Measurements from ENCODE around the gene AP1AR.
"Not testable (repeated sequence)": the region's sequence is repeated elsewhere in the genome, so short reads cannot be mapped to it uniquely, and the experiment has no call there.

The AP1AR gene

DNA sequence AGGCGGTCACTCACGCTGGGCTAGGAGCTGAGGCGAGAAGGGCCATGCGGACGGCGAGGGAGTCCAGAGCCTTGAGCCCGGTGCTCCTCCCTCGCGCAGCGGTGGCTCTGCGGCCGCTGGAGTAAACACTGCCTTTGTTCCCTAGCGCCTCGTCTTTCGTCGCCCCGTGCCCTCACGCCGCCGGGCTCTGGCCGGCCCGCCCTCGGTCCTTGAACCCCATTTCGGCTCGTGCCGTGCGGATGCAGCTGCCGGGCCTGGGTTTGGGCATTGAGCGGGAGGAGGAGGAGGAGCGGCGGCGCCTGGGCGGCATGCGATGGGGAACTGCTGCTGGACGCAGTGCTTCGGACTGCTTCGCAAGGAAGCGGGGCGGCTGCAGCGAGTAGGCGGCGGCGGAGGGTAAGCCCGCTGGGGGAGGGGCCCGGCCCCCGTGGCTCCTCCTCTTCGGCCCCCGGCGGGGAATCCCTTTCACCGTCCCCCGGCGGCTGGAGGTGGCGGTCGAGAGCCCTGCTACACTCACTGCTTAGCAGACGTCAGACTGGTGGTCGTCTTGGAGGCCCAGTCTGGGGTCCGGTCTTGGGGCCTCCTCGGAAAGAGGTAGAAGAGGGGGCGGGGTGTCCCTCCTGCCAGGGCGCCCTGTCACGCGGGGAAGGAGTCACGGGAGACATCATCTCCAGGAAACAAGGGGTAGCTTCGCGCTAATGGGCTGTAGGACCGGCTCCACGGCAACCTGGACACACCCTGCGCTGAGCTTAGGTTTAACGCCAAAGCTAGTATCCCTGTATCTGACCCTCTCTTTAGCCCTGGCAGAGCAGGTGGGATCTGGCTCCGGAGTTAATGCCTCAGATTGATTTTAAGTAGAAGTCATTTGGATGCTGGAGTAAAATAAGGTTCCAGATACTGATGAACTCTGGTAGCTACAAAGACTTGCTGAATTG, at the start of gene AP1AR:
Gene AP1AR, plus strand, starts transcription at position 9 of the 935 bp plus-strand sequence. Its CDS starts 305 bp downstream, at position 314.
- in situ Hi-C loops (cut with MboI; ENCODE audit: low pct_unique_long_range_greater_than_20kb, low sequenced_read_pairs) = no loop called here
- peak; percentile 92 for DNase-seq

GRCh38 chr4:112182604-112183003, 49.0 kb upstream of the AP1AR start:
- no peak for DNase-seq
- in situ Hi-C loops (cut with MboI; ENCODE audit: low pct_unique_long_range_greater_than_20kb, low sequenced_read_pairs) = no loop called here

GRCh38 chr4:112183252-112183651, 48.3 kb upstream of the AP1AR start:
- in situ Hi-C loops (cut with MboI; ENCODE audit: low pct_unique_long_range_greater_than_20kb, low sequenced_read_pairs) = no loop called here
- DNase-seq = peak; percentile 77

GRCh38 chr4:112184438-112184837, 47.1 kb upstream of the AP1AR start:
- in situ Hi-C loops (cut with MboI; ENCODE audit: low pct_unique_long_range_greater_than_20kb, low sequenced_read_pairs) = no loop called here
- DNase-seq = no peak

DNA sequence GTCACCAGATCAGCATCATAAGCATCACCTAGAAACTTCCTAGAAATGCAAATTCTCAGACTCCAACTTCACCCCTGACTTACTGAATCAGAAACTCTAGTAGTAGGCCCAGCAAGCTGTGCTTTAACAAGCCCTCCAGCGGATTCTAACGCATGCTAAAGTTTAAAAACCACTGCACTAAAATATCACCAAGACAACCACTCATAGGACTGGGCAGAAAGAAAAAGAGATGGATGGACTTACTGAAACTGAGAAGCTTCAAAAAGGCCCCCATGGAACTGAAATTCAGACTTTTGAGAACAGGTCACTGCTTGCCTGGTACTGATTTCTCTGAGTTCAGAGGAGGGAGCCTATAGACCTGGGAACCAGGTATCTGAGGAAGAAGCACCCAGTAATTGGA, 46.3 kb upstream of the AP1AR start:
- in situ Hi-C loops (cut with MboI; ENCODE audit: low pct_unique_long_range_greater_than_20kb, low sequenced_read_pairs) = no loop called here
- DNase-seq = no peak

DNA sequence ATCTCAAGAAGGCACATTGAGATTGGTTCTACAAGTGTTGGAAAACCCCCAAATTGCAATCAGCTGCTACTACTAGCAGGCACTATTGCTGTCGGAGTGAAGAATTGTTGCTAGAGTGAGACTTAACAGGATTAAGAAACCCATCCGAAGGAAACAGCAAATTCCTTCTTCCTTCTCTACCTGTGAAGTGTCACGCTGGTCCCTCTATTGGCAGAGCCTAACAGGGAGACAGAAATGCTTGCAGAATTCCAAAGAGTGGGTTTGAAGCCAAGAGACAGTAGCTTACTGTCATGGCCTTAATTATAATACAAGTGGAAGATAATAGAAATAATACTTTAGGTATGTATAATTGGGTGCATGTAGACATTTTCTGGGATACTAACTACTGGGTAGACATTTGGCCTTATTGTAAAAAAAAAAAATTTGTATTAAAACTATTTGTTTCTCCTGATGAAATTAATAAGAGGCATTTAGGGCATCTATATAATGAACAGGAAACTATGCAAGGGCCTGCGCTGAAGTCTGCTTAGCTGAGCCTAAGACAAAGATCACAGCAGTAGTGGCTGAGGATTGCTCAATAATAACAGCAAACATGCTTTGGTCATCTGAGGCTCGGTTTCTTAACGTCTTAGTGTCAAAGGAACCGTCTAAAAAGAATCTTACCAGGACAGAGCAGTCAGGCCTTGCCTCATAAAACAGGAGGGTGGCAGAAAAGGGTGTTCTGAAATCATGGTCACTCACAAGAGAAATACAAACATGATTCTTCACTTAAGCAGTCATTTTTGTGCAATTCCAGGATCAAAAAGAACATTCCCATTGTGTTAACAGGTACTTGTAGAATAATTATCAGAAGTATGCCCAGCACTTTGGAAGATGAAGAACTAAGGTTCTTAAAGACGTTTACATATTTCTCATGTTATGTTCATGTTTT, 45.6 kb upstream of the AP1AR start:
- no peak for DNase-seq
- in situ Hi-C loops (cut with MboI; ENCODE audit: low pct_unique_long_range_greater_than_20kb, low sequenced_read_pairs) = no loop called here

DNA sequence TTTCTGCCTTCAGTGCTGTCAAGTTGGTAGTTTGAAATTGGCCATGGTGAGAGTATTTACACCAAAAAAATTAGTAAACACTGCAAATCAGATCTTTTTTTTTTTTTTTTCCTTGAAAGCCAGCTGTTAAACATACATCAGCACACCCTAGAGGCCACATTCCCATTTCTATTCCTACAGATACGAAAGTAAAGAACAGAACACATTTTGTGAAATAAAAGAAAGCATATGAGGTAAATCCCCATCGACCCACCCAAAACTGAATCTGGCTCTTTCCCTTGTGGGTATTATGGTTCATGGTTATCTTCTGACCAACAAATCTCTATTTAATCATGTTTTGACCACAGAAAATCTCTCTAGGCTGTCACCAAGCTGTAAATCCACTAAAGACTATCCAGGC, 41.8 kb upstream of the AP1AR start:
- DNase-seq = peak; percentile 16
- in situ Hi-C loops (cut with MboI; ENCODE audit: low pct_unique_long_range_greater_than_20kb, low sequenced_read_pairs) = no loop called here

GRCh38 chr4:112190684-112191083, 40.9 kb upstream of the AP1AR start:
- no peak for DNase-seq
- in situ Hi-C loops (cut with MboI; ENCODE audit: low pct_unique_long_range_greater_than_20kb, low sequenced_read_pairs) = no loop called here

DNA sequence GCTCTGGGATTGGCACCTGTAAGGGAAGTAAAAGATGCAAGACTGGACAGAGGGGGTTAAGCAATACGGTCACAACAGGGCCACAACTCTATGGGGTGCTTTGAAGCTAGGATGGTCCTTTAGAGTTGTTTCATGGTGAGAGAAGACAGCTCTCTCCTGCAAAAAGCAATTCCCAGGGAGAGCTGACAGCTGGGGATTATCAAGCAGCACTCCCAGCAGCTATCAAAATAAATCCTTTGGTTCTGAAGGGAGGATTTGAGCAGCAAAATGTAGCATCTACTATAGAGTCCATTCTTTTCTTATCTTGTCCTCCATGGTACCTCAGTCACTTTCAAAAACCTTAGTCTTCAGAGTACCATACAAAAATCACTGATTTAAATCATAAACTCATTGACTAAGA, 35.1 kb upstream of the AP1AR start:
- DNase-seq = no peak
- in situ Hi-C loops (cut with MboI; ENCODE audit: low pct_unique_long_range_greater_than_20kb, low sequenced_read_pairs) = no loop called here

DNA sequence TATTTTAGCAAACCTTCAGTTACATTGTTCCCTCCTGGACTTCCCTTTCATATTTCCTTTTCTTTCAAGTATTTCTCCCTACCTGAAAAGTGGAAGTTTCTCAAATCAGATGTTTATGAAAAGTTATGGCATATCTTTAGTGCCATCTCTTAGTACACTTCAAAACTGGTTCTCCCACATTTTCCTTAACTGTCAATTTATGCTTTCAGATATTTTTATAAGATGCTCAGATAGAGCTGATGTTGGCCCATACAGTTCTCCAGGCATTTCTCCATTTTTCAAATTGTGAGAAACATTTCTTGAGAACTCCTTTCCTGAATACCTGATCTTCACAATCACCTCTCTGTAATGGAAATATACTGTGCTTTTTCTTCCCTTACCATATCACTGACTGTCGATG, 32.5 kb upstream of the AP1AR start:
- in situ Hi-C loops (cut with MboI; ENCODE audit: low pct_unique_long_range_greater_than_20kb, low sequenced_read_pairs) = no loop called here
- DNase-seq = no peak

DNA sequence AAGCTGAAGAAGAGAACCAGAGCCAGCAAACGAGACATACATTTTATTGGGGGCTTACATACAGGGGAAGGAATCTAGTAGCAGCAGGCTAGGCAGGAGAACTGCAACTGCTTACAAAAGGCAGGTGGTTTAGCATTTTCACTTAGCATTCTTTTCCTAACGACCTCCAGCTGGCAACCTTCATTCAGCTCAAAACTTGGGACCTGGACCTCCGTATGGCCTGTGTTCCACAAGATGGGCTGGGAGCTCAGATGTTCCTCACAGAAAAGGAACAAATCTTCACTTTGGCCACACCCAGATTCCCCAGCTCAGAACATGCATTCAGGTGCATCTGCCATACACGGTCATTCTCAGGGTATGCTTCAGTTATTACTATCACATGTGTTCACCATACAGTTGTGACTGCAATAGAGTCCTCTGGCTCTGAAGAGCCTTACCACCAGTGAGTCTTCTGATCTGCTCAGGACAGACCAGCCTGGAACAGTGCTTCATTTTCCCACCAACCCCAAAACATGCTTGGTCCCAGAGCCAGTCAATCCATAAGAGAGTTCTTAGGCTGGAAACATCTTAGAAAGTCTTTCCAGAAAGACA, 29.6 kb upstream of the AP1AR start:
- in situ Hi-C loops (cut with MboI; ENCODE audit: low pct_unique_long_range_greater_than_20kb, low sequenced_read_pairs) = no loop called here
- DNase-seq = no peak

DNA sequence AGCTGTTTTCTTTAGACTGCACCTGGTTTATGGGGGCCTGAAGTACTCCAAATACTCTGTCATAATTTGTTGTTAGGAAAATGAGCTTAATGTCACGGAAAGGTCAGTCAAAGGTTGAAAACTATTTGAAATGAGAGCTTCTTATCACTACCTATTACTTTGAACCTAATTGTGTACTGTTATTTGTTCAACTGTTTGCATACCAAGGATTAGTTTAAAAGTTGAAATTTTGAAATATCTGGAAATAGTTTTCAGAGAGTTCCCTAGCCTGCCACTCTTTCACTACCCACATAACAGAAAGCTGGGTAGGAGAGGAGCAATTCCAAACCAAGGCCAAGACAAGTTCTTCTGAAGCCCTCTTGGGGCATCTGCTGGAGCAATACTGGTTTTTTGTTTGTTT, 28.0 kb upstream of the AP1AR start:
- no peak for DNase-seq

DNA sequence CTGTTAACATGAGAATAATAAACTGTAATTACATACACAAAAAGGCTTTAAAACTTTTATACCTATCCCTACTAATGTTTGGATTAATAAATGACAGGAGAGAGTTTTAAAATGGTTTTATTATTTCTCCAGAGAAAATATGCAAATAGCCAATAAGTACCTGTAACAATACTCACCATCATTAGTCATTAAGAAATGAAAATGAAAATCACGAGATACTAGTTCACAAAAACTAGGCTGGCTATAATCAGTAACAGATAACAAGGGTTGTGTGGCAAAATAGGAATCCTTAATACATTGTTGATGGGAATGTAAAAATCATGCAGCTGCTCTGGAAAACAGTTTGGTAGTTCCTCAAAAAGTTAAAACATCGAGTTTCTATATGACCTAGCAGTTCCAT, 25.2 kb upstream of the AP1AR start:
- DNase-seq = no peak

More for the DNA sequence above, 28.0 kb upstream of the AP1AR start:
- in situ Hi-C loops (cut with MboI; ENCODE audit: low pct_unique_long_range_greater_than_20kb, low sequenced_read_pairs) = no loop called here

GRCh38 chr4:112208137-112209095, 23.2 kb upstream of the AP1AR start:
- DNase-seq; in situ Hi-C loops (cut with MboI; ENCODE audit: low pct_unique_long_range_greater_than_20kb, low sequenced_read_pairs): not testable (repeated sequence)

More for the DNA sequence above, 25.2 kb upstream of the AP1AR start:
- in situ Hi-C loops (cut with MboI; ENCODE audit: low pct_unique_long_range_greater_than_20kb, low sequenced_read_pairs) = no loop called here

GRCh38 chr4:112210777-112211176, 20.8 kb upstream of the AP1AR start:
- in situ Hi-C loops (cut with MboI; ENCODE audit: low pct_unique_long_range_greater_than_20kb, low sequenced_read_pairs) = no loop called here
- DNase-seq = no peak

GRCh38 chr4:112213091-112213490, 18.5 kb upstream of the AP1AR start:
- in situ Hi-C loops (cut with MboI; ENCODE audit: low pct_unique_long_range_greater_than_20kb, low sequenced_read_pairs) = no loop called here
- DNase-seq = no peak

DNA sequence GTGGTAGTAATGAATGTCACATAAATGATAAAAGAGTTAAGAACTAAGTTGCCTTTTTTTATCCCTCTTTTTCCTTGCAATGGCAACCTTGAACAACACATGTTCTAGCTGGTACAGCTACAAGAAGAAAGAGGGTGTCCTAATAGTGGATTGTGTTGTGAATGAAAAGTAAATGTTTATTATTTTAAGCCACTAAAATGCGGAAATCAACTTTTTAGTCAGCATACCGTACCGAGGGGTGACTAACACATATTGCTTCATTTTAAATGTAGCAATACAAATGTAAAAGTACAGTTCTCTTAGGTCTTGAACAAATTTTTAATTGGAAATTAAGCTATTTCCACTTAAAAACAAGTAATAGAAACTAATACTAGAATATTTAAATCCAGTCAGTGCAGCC, 17.7 kb upstream of the AP1AR start:
- DNase-seq = no peak
- in situ Hi-C loops (cut with MboI; ENCODE audit: low pct_unique_long_range_greater_than_20kb, low sequenced_read_pairs) = no loop called here
